Astrocyte of the cerebellum (primary cell): Measurements from ENCODE around the gene CHIT1.

Source experiments
- DNase-seq: peaks from one replicate; pipeline ENCODE4 v3.0.0-alpha.2; 2011; ENCODE audit warnings: low read depth
- H3K4me3 ChIP-seq: 2 replicates; pipeline ENCODE4 v1.5.1; 2011; ENCODE audit warnings: mild to moderate bottlenecking, low read depth, low read length, moderate library complexity
- CTCF ChIP-seq: IDR thresholded peaks from 2 replicates; pipeline ENCODE4 v1.5.1; 2012; ENCODE audit warnings: low read length, low read depth, moderate library complexity, mild to moderate bottlenecking; ENCODE audit errors: missing control alignments
- in situ Hi-C: cut with HindIII; loops from 2 replicates; pipeline ENCODE4 v1.10.0; 2017; ENCODE audit warnings: low sequenced_read_pairs

Gene CHIT1

GRCh38 chr1:203274603-203275381 is 45.3 kb upstream of the CHIT1 start:
- no peak overlapping the region for H3K4me3 ChIP-seq
- no peak for DNase-seq
- no peak for TF ChIP-seq CTCF
- in situ Hi-C loops, result no loop called here

- TF ChIP-seq CTCF, result no peak
- H3K4me3 ChIP-seq, result no peak overlapping the region
- DNase-seq, result no peak
- in situ Hi-C loops, result no loop called here
Observed at GRCh38 chr1:203273869-203274602, 44.6 kb upstream of the CHIT1 start.

- peak; percentile 97 for TF ChIP-seq CTCF
- in situ Hi-C loops, result no loop called here
- H3K4me3 ChIP-seq, result no peak overlapping the region
- peak; percentile 43 for DNase-seq
Observed at GRCh38 chr1:203273206-203273868, 43.9 kb upstream of the CHIT1 start.

- TF ChIP-seq CTCF, result no peak
- in situ Hi-C loops, result no loop called here
- DNase-seq, result no peak
- no peak overlapping the region for H3K4me3 ChIP-seq
Observed at GRCh38 chr1:203272633-203273205, 43.2 kb upstream of the CHIT1 start.

- in situ Hi-C loops, result no loop called here
- TF ChIP-seq CTCF, result no peak
- DNase-seq, result no peak
- no peak overlapping the region for H3K4me3 ChIP-seq
Observed at GRCh38 chr1:203271962-203272632, 42.6 kb upstream of the CHIT1 start.
